Prostate gland (tissue), 2 donors: ENCODE results near the gene DYSF. TPM values are rescaled to one million over a fixed set of nuclear protein-coding genes. Genes with fewer than 3 reads are reported as not detected.
A peak's percentile ranks its signal among the peaks of the same experiment; 100 is the strongest.

Source experiments
- DNase-seq: peaks from one replicate; pipeline ENCODE4 v3.0.0-alpha.2; 2019; ENCODE audit warnings: low spot score
- H3K27ac ChIP-seq, 2 donors: fragments of 200-600 bp; sonication (generic); 2 replicates each; pipeline ENCODE4 v1.5.1; 2017 to 2019
- H3K27me3 ChIP-seq: fragments of 200-600 bp; sonication (generic); replicated peaks from 2 replicates; pipeline ENCODE4 v1.5.1; 2019; ENCODE audit not compliant: insufficient read depth
- H3K36me3 ChIP-seq, 2 donors: fragments of 200-600 bp; sonication (generic); 1 replicate in 1 of 2; 2 replicates in 1 of 2; pipeline versions ENCODE4 v1.5.1 to v1.8.1; 2017 to 2019
- H3K4me1 ChIP-seq: fragments of 200-600 bp; sonication (generic); replicated peaks from 2 replicates; pipeline ENCODE4 v1.5.1; 2019
- H3K4me3 ChIP-seq, 2 donors: fragments of 200-600 bp; sonication (generic); 2 replicates each; pipeline ENCODE4 v1.5.1; 2017 to 2019
- H3K9me3 ChIP-seq: fragments of 200-600 bp; sonication (generic); 2 replicates; pipeline ENCODE4 v1.5.1; 2017
- POLR2A ChIP-seq: fragments of 450-650 bp; IDR thresholded peaks from one replicate; pipeline ENCODE4 v1.6.1; 2016; ENCODE audit warnings: antibody characterized with exemption, mild to moderate bottlenecking
- POLR2AphosphoS5 ChIP-seq: sonication (generic); formaldehyde crosslinking; IDR thresholded peaks from one replicate; pipeline ENCODE4 v1.6.1; 2017; ENCODE audit warnings: antibody characterized with exemption
- WGBS: methylation state at CpG from one replicate; pipeline ENCODE4 v1.1.5; 2018; 5-methylcytosine and 5-hydroxymethylcytosine counted together
- intact Hi-C: fragments of 100-400 bp; cut with DNase I; formaldehyde crosslinking; loops from one replicate; pipeline ENCODE4 v1.14.2; 2022
- total RNA-seq, 2 donors: library from RNA; depleted of rRNA; stranded (reverse); fragments of >200 nt; gene quantifications; one replicate each; pipeline ENCODE4 v1.1.0, GENCODE V29; 2016
- TF ChIP-seq, protein P1 (sequence below), 4 experiments: fragments of 200-600 bp in 2 of 4; fragments of 450-650 bp in 2 of 4; sonication (generic) in 2 of 4; IDR thresholded peaks; 1 replicate in 3 of 4; 2 replicates in 1 of 4; pipeline ENCODE4 v1.5.1; 2016 to 2019; ENCODE audit warnings: antibody characterized with exemption in 4 of 4, mild to moderate bottlenecking in 2 of 4, moderate library complexity in 2 of 4

DYSF gene
- total RNA-seq, 2 donors from 2014 or later, result 5.9 to 9.4 TPM

DNA sequence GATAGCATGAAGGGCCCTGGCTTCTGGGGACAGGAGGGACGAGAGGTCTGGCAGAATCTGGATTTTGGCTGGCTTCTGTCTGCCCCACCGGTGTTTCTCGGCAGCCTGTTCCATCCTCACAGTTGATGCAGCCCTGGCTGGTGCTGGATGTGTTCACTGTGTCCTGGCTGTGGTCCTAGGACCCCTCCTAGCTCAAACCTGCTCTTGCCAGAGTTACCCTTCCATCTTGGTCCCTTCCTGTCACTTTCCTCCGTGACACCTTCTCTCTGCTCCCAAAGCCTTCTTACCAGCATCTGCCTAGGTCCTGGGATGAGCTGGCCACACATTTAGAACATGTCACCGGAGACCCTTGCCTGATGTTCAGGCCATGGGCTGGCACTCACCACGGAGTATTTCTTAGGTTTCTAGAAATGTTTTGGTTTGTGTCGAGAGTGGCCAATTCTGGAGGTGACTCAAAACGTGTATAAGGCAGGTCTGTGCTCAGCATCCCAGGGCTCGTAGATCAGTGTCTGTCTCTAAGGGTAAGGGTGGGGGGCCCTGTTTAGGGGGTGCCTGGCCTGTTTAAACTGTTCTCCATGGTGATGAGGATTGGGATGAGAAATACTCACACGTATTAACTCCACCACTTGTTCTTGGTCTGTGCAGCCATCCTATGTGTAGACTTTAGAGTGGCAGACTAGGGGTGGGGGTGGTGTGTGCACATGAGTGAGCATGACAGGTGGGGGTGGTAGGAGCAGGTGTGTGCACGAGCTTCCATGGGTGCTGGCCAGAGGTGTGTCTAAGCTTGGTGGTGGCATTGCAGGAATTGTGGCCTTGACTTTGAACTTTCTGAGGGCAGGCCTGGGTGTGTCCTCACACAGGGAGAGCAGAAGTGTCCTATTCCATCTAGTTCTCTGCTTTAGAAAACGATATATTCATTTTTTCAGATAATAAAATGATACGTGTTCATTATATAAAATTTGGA is 162.7 kb downstream of the DYSF start:
- DNase-seq, result no peak
- 88% methylated on average over 13 of the region's 13 CpGs for WGBS
- no peak overlapping the region for H3K4me3 ChIP-seq
- no peak overlapping the region for H3K27ac ChIP-seq
- no peaks in the 10 kb centered on the region for H3K27me3 ChIP-seq
- H3K4me1 ChIP-seq, result no peaks in the 10 kb centered on the region
- intact Hi-C loops, result no loop called here
- no peaks in the 10 kb centered on the region for H3K36me3 ChIP-seq
- TF ChIP-seq POLR2AphosphoS5 (no peak), POLR2A (no peak)
- TF ChIP-seq, protein P1, sequence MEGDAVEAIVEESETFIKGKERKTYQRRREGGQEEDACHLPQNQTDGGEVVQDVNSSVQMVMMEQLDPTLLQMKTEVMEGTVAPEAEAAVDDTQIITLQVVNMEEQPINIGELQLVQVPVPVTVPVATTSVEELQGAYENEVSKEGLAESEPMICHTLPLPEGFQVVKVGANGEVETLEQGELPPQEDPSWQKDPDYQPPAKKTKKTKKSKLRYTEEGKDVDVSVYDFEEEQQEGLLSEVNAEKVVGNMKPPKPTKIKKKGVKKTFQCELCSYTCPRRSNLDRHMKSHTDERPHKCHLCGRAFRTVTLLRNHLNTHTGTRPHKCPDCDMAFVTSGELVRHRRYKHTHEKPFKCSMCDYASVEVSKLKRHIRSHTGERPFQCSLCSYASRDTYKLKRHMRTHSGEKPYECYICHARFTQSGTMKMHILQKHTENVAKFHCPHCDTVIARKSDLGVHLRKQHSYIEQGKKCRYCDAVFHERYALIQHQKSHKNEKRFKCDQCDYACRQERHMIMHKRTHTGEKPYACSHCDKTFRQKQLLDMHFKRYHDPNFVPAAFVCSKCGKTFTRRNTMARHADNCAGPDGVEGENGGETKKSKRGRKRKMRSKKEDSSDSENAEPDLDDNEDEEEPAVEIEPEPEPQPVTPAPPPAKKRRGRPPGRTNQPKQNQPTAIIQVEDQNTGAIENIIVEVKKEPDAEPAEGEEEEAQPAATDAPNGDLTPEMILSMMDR (IDR thresholded peaks at IDR 0.05), result no peak
- H3K9me3 ChIP-seq, result no peaks in the 10 kb centered on the region

GRCh38 chr2:71617266-71617665 is 163.9 kb downstream of the DYSF start:
- Histone ChIP-seq H3K4me3 (no peak overlapping the region), H3K27me3 (no peaks in the 10 kb centered on the region), H3K4me1 (no peaks in the 10 kb centered on the region), H3K9me3 (no peaks in the 10 kb centered on the region), H3K27ac (no peak overlapping the region), H3K36me3 (no peaks in the 10 kb centered on the region)
- TF ChIP-seq POLR2A, result no peak
- TF ChIP-seq POLR2AphosphoS5, result no peak
- TF ChIP-seq, protein P1 (IDR thresholded peaks at IDR 0.05), result no peak
- WGBS, result 94% methylated on average over 5 of the region's 5 CpGs
- intact Hi-C loops, result no loop called here
- no peak for DNase-seq

GRCh38 chr2:71618327-71619113 is 165.2 kb downstream of the DYSF start:
- DNase-seq, result peak; percentile 3
- no peak for TF ChIP-seq POLR2AphosphoS5
- no peak for TF ChIP-seq POLR2A
- TF ChIP-seq, protein P1 (IDR thresholded peaks at IDR 0.05), result no peak
- Histone ChIP-seq H3K4me1 (no peaks in the 10 kb centered on the region), H3K4me3 (no peak overlapping the region), H3K27me3 (no peaks in the 10 kb centered on the region), H3K9me3 (no peaks in the 10 kb centered on the region), H3K36me3 (no peaks in the 10 kb centered on the region), H3K27ac (no peak overlapping the region)
- WGBS, result 67% methylated on average over 9 of the region's 12 CpGs
- intact Hi-C loops, result no loop called here

GRCh38 chr2:71619230-71619741 is 165.9 kb downstream of the DYSF start:
- Histone ChIP-seq H3K4me1 (no peaks in the 10 kb centered on the region), H3K27me3 (no peaks in the 10 kb centered on the region), H3K27ac (no peak overlapping the region), H3K4me3 (no peak overlapping the region), H3K9me3 (no peaks in the 10 kb centered on the region), H3K36me3 (no peaks in the 10 kb centered on the region)
- intact Hi-C loops, result no loop called here
- no peak for DNase-seq
- WGBS, result 82% methylated on average over 15 of the region's 15 CpGs
- TF ChIP-seq POLR2A, result no peak
- no peak for TF ChIP-seq POLR2AphosphoS5
- TF ChIP-seq, protein P1 (IDR thresholded peaks at IDR 0.05), result no peak
